ENCODE data around the gene MLLT1.

- TF ChIP-seq EZH2 (IDR thresholded peaks at IDR 0.05): no peak
- TF ChIP-seq YY1 (IDR thresholded peaks at IDR 0.05; ENCODE audit: extremely low read depth, insufficient replicate concordance, low read depth, low read length): no peak
- TF ChIP-seq POLR2A (IDR thresholded peaks at IDR 0.05; ENCODE audit: borderline replicate concordance, extremely low read depth, insufficient read depth, insufficient read length): no peak
- no peak for TF ChIP-seq CTCF (IDR thresholded peaks at IDR 0.05 in 2 of 3, conservative IDR thresholded peaks at IDR 0.05 in 1 of 3; ENCODE audit: borderline replicate concordance in 1 of 3, insufficient read depth in 1 of 3, low read depth in 2 of 3, low read length in 2 of 3)
- TF ChIP-seq RAD21 (IDR thresholded peaks at IDR 0.05; ENCODE audit: low read depth): no peak
- TF ChIP-seq ELF1 (IDR thresholded peaks at IDR 0.05; ENCODE audit: borderline replicate concordance, low read depth): no peak
Observed at GRCh38 chr19:6259312-6259861, 20.4 kb downstream of the MLLT1 start.
